IMR-90 (cell line): ENCODE measurements around the gene ETV6. TPM values are rescaled to one million over a fixed set of nuclear protein-coding genes. Genes with fewer than 3 reads are reported as not detected.

Experiments used
- ATAC-seq: fragments of 200-7000 bp; cut with Tn5 transposase; 2 replicates; pipeline ENCODE4 v1.9.1; 2020; ENCODE audit warnings: low read depth, mild to moderate bottlenecking, moderate library complexity
- BruUV-seq: library from RNA; stranded (reverse); fragments of 400-500 nt; replicated peaks from 2 replicates; lab custom pipeline; 2021; lab: Mats Ljungman, UMichigan
- CTCF ChIA-PET: fragments of 300-600 bp; formaldehyde crosslinking; extraction: SDS; loops from one replicate; lab custom pipeline; 2021; ENCODE audit warnings: antibody characterized with exemption; lab: Yijun Ruan, JAX
- POLR2A ChIA-PET: fragments of 300-600 bp; sonication (Branson Sonifier 250); formaldehyde crosslinking; loops from one replicate; lab custom pipeline; 2022; ENCODE audit warnings: antibody characterized with exemption; ENCODE audit not compliant: unreplicated experiment; lab: Charles Lee
- DNase-seq: peaks from one replicate; pipeline ENCODE4 v3.0.0; 2013
- H2AFZ ChIP-seq: replicated peaks from 2 replicates; pipeline ENCODE3; 2013; ENCODE audit warnings: low read length, mild to moderate bottlenecking; ENCODE audit not compliant: poor library complexity
- H2AK5ac ChIP-seq: 2 replicates; pipeline ENCODE4 v1.6.1; 2013; ENCODE audit warnings: low read depth, low read length, inconsistent platforms
- H2AK9ac ChIP-seq: replicated peaks from 2 replicates; pipeline ENCODE3; 2013; ENCODE audit warnings: mild to moderate bottlenecking, low read depth, low read length, moderate library complexity; ENCODE audit not compliant: poor library complexity
- H2BK120ac ChIP-seq: 2 replicates; pipeline ENCODE4 v1.6.1; 2013; ENCODE audit warnings: low read depth, low read length, inconsistent platforms
- H2BK15ac ChIP-seq: 3 replicates; pipeline ENCODE4 v1.6.1; 2013; ENCODE audit warnings: low read depth, low read length, inconsistent platforms
- H2BK20ac ChIP-seq: 2 replicates; pipeline ENCODE4 v1.6.1; 2013; ENCODE audit warnings: low read depth, mild to moderate bottlenecking, inconsistent platforms, low read length, moderate library complexity
- H2BK5ac ChIP-seq: 2 replicates; pipeline ENCODE4 v1.6.1; 2013; ENCODE audit warnings: mild to moderate bottlenecking, low read depth, low read length, inconsistent platforms; ENCODE audit not compliant: poor library complexity, severe bottlenecking
- H3K14ac ChIP-seq: replicated peaks from 2 replicates; pipeline ENCODE4 v1.6.1; 2013; ENCODE audit warnings: low read depth, low read length, inconsistent platforms
- H3K18ac ChIP-seq: 2 replicates; pipeline ENCODE4 v1.6.1; 2013; ENCODE audit warnings: low read depth, low read length, control low read depth
- H3K23ac ChIP-seq: 2 replicates; pipeline ENCODE4 v1.6.1; 2013; ENCODE audit warnings: low read depth, low read length, inconsistent platforms
- H3K27ac ChIP-seq: 2 replicates; pipeline ENCODE4 v1.5.1; 2013; ENCODE audit warnings: mild to moderate bottlenecking, control low read depth, low read length; ENCODE audit not compliant: insufficient read depth
- H3K27me3 ChIP-seq: 2 replicates; pipeline ENCODE4 v1.6.1; 2013; ENCODE audit warnings: low read length; ENCODE audit not compliant: control insufficient read depth, insufficient read depth
- H3K36me3 ChIP-seq: 2 replicates; pipeline ENCODE4 v1.6.1; 2013; ENCODE audit warnings: low read length, mixed read lengths; ENCODE audit not compliant: control insufficient read depth, insufficient read depth
- H3K4ac ChIP-seq: 2 replicates; pipeline ENCODE4 v1.6.1; 2013; ENCODE audit warnings: low read depth, low read length, inconsistent platforms
- H3K4me1 ChIP-seq: 2 replicates; pipeline ENCODE4 v1.6.1; 2013; ENCODE audit warnings: low read length, mixed read lengths; ENCODE audit not compliant: control insufficient read depth, insufficient read depth
- H3K4me2 ChIP-seq: 2 replicates; pipeline ENCODE4 v1.6.1; 2013; ENCODE audit warnings: low read depth, mild to moderate bottlenecking, control low read depth, low read length, moderate library complexity
- H3K4me3 ChIP-seq: 2 replicates; pipeline ENCODE4 v1.5.1; 2013; ENCODE audit warnings: low read depth, mild to moderate bottlenecking, control low read depth, low read length, moderate library complexity; ENCODE audit not compliant: insufficient read depth
- H3K56ac ChIP-seq: 2 replicates; pipeline ENCODE4 v1.6.1; 2013; ENCODE audit warnings: low read length, inconsistent platforms; ENCODE audit not compliant: insufficient read depth; ENCODE audit errors: extremely low read depth
- H3K79me1 ChIP-seq, 2 experiments: 2 replicates each; pipeline ENCODE4 v1.6.1; 2013; ENCODE audit warnings: low read length in 2 of 2, inconsistent platforms in 1 of 2, low read depth in 1 of 2
- H3K9ac ChIP-seq: 2 replicates; pipeline ENCODE4 v1.6.1; 2013; ENCODE audit warnings: low read depth, low read length, control low read depth
- H3K9me1 ChIP-seq: 2 replicates; pipeline ENCODE4 v1.6.1; 2013; ENCODE audit warnings: low read length, inconsistent platforms; ENCODE audit not compliant: insufficient read depth
- H3K9me3 ChIP-seq: 2 replicates; pipeline ENCODE4 v1.6.1; 2013; ENCODE audit warnings: low read length; ENCODE audit not compliant: control insufficient read depth, insufficient read depth
- H4K20me1 ChIP-seq: 2 replicates; pipeline ENCODE4 v1.6.1; 2013; ENCODE audit warnings: low read length, inconsistent platforms; ENCODE audit not compliant: insufficient read depth
- H4K5ac ChIP-seq: 2 replicates; pipeline ENCODE4 v1.6.1; 2013; ENCODE audit warnings: mild to moderate bottlenecking, low read depth, low read length, control low read depth
- H4K8ac ChIP-seq, 2 experiments: 2 replicates each; pipeline ENCODE4 v1.6.1; 2013; ENCODE audit warnings: low read depth in 2 of 2, low read length in 2 of 2, control low read depth in 1 of 2, inconsistent platforms in 1 of 2
- H4K91ac ChIP-seq: 2 replicates; pipeline ENCODE4 v1.6.1; 2013; ENCODE audit warnings: low read depth, low read length, inconsistent platforms; ENCODE audit not compliant: insufficient read depth
- CTCF ChIP-seq: conservative IDR thresholded peaks from 2 replicates; pipeline ENCODE4 v1.5.1; 2012; ENCODE audit warnings: mild to moderate bottlenecking, low read depth, low read length, improper control_type of control experiment
- ELK1 ChIP-seq: fragments of 150-350 bp; IDR thresholded peaks from 2 replicates; pipeline ENCODE4 v1.6.1; 2016; ENCODE audit warnings: low read depth, mild to moderate bottlenecking, low read length, moderate library complexity, borderline replicate concordance
- MXI1 ChIP-seq: IDR thresholded peaks from 2 replicates; pipeline ENCODE4 v1.6.1; 2012; ENCODE audit warnings: low read depth, mild to moderate bottlenecking, low read length, moderate library complexity, borderline replicate concordance
- RAD21 ChIP-seq: IDR thresholded peaks from 2 replicates; pipeline ENCODE4 v1.6.1; 2012; ENCODE audit warnings: low read length, improper control_type of control experiment
- SMC3 ChIP-seq: fragments of 150-350 bp; IDR thresholded peaks from 2 replicates; pipeline ENCODE4 v1.6.1; 2016; ENCODE audit warnings: low read depth, mild to moderate bottlenecking, antibody characterized with exemption, low read length, moderate library complexity
- WGBS, 2 experiments: methylation state at CpG; one replicate each; pipeline versions ENCODE4 v1.1.5 to v1.1.7; 2013; ENCODE audit warnings: missing lambda C conversion rate in 2 of 2; ENCODE audit not compliant: insufficient read length in 1 of 2; ENCODE audit errors: extremely low coverage in 2 of 2; 5-methylcytosine and 5-hydroxymethylcytosine counted together
- dilution Hi-C: fragments of 300-500 bp; cut with HindIII; formaldehyde crosslinking; loops from one replicate; pipeline ENCODE4 v1.14.3; 2018; ENCODE audit warnings: low sequenced_read_pairs; ENCODE audit not compliant: unreplicated experiment
- in situ Hi-C: fragments of 300-500 bp; cut with MboI; formaldehyde crosslinking; loops from 3 replicates; pipeline ENCODE4 v1.14.3; 2019; ENCODE audit warnings: low sequenced_read_pairs, inconsistent platforms, mixed read lengths
- intact Hi-C: fragments of 100-400 bp; cut with micrococcal nuclease; formaldehyde crosslinking; loops from 2 replicates; pipeline ENCODE4 v1.10.0; 2022
- polyA plus RNA-seq, 3 experiments: library from polyadenylated mRNA; depleted of rRNA; stranded (reverse); fragments of >200 nt; gene quantifications; 2 replicates each; pipeline ENCODE4 v1.2.3, GENCODE V29; 2012; ENCODE audit warnings: low replicate concordance in 1 of 3
- total RNA-seq: library from RNA; depleted of rRNA; stranded (reverse); fragments of >200 nt; gene quantifications from 2 replicates; pipeline ENCODE4 v1.2.3, GENCODE V29; 2012

ETV6 gene
- total and polyA plus RNA-seq, 2 of the 4 experiments (the other 2 are of a cell fraction): 8.4 to 9.9 TPM

- no TSS peak for BruUV-seq
- CTCF ChIA-PET: no interaction called here
- in situ Hi-C loops: no loop called here
Observed at GRCh38 chr12:11869406-11869805, 219.9 kb downstream of the ETV6 start.

More at GRCh38 chr12:11869406-11869805, 219.9 kb downstream of the ETV6 start:
- Histone ChIP-seq H4K5ac (no peak overlapping the region), H3K4ac (no peak overlapping the region), H3K9me1 (peaks cover 4% of the 10 kb centered on the region; the same call in 1 of the 2 replicates), H3K4me1 (no peaks in the 10 kb centered on the region), H3K4me3 (no peak overlapping the region), H2AK9ac (no peak overlapping the region), H2BK15ac (no peak overlapping the region), H4K20me1 (no peaks in the 10 kb centered on the region; the same call in 1 of the 2 replicates), H2AK5ac (no peak overlapping the region), H4K91ac (no peak overlapping the region), H3K23ac (no peak overlapping the region), H3K9ac (no peak overlapping the region), H3K4me2 (no peak overlapping the region), H3K79me1 (peaks cover 13 to 36% of the 10 kb centered on the region in 2 experiments), H2BK20ac (no peak overlapping the region), H4K8ac (no peak overlapping the region), H2BK120ac (no peak overlapping the region), H2BK5ac (no peak overlapping the region), H2AFZ (no peak overlapping the region), H3K56ac (no peak overlapping the region), H3K18ac (no peak overlapping the region), H3K14ac (no peak overlapping the region), H3K27ac (no peak overlapping the region), H3K9me3 (peaks cover 3% of the 10 kb centered on the region; the same call in 1 of the 2 replicates), H3K36me3 (peaks cover 29% of the 10 kb centered on the region), H3K27me3 (no peaks in the 10 kb centered on the region)
- 97% methylated on average over 12 of the region's 18 CpGs; no CpG with 5 or more reads in 1 of the 2 experiments for whole genome bisulfite sequencing, 2 experiments
- ATAC-seq: no peak
- TF ChIP-seq ELK1 (no peak), CTCF (no peak), MXI1 (no peak), RAD21 (no peak), SMC3 (no peak)
- dilution Hi-C loops: no loop called here
- DNase-seq: no peak
- intact Hi-C loops: no loop called here
- POLR2A ChIA-PET: no interaction called here
